Erythroblast (primary cell): ENCODE data around the gene SRGAP1.

Experiments
- GATA1 ChIP-seq: IDR thresholded peaks from 2 replicates; pipeline ENCODE4 v1.6.1; 2011; ENCODE audit warnings: low read depth, mild to moderate bottlenecking, control low read depth, low read length, moderate library complexity
- POLR2A ChIP-seq: IDR thresholded peaks from 2 replicates; pipeline ENCODE4 v1.6.1; 2011; ENCODE audit warnings: mild to moderate bottlenecking, low read length

DNA sequence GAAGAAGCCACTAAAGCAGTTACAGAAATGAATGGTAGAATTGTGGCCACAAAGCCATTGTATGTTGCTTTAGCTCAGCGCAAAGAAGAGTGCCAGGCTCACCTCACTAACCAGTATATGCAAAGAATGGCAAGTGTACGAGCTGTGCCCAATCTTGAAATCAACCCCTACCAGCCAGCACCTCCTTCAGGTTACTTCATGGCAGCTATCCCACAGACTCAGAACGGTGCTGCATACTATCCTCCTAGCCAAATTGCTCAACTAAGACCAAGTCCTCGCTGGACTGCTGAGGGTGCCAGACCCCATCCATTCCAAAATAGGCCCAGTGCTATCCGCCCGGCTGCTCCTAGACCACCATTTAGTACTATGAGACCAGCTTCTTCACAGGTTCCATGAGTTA, 21.5 kb upstream of the SRGAP1 start:
- TF ChIP-seq POLR2A (no peak), GATA1 (no peak)
